H9 (cell line): ENCODE results near the gene RBM19. TPM values are rescaled to one million over a fixed set of nuclear protein-coding genes. Genes with fewer than 3 reads are reported as not detected.

Experiments
- DNase-seq: peaks from one replicate; pipeline ENCODE4 v3.0.0-alpha.2; 2017
- H2AFZ ChIP-seq: one replicate; pipeline ENCODE4 v1.6.1; 2013; ENCODE audit warnings: mild to moderate bottlenecking, low read length, control low read depth, moderate library complexity
- H2AK5ac ChIP-seq: 2 replicates; pipeline ENCODE4 v1.6.1; 2013; ENCODE audit warnings: low read length, control low read depth, mixed read lengths; ENCODE audit not compliant: insufficient read length
- H2BK120ac ChIP-seq: one replicate; pipeline ENCODE4 v1.6.1; 2013; ENCODE audit warnings: low read depth, mild to moderate bottlenecking, low read length, control low read depth, inconsistent platforms; ENCODE audit not compliant: poor library complexity, severe bottlenecking
- H2BK12ac ChIP-seq: 2 replicates; pipeline ENCODE4 v1.6.1; 2013; ENCODE audit warnings: low read length, control low read depth, mixed read lengths, low read depth; ENCODE audit not compliant: insufficient read length
- H2BK15ac ChIP-seq: 2 replicates; pipeline ENCODE4 v1.6.1; 2013; ENCODE audit warnings: low read depth, low read length, control low read depth
- H2BK20ac ChIP-seq: one replicate; pipeline ENCODE4 v1.6.1; 2013; ENCODE audit warnings: low read depth, mild to moderate bottlenecking, low read length, control low read depth, inconsistent platforms; ENCODE audit not compliant: poor library complexity, severe bottlenecking
- H2BK5ac ChIP-seq: 2 replicates; pipeline ENCODE4 v1.6.1; 2013; ENCODE audit warnings: low read length, control low read depth, mixed read lengths; ENCODE audit not compliant: insufficient read length
- H3K14ac ChIP-seq: 2 replicates; pipeline ENCODE4 v1.6.1; 2013; ENCODE audit warnings: low read length, control low read depth; ENCODE audit not compliant: insufficient read depth
- H3K18ac ChIP-seq: 2 replicates; pipeline ENCODE4 v1.6.1; 2013; ENCODE audit warnings: low read depth, mild to moderate bottlenecking, mixed read lengths, low read length, control low read depth; ENCODE audit not compliant: insufficient read length
- H3K23ac ChIP-seq: 2 replicates; pipeline ENCODE4 v1.6.1; 2013; ENCODE audit warnings: low read length, control low read depth, mixed read lengths, low read depth; ENCODE audit not compliant: insufficient read length
- H3K23me2 ChIP-seq: 2 replicates; pipeline ENCODE4 v1.6.1; 2013; ENCODE audit warnings: low read depth, mild to moderate bottlenecking, mixed read lengths, low read length, control low read depth; ENCODE audit not compliant: insufficient read length, poor library complexity, severe bottlenecking
- H3K27ac ChIP-seq: 2 replicates; pipeline ENCODE4 v1.5.1; 2013; ENCODE audit warnings: low read length, control low read depth, mixed read lengths, low read depth; ENCODE audit not compliant: insufficient read length
- H3K27me3 ChIP-seq: 2 replicates; pipeline ENCODE4 v1.6.1; 2013; ENCODE audit warnings: low read length, control low read depth, inconsistent platforms; ENCODE audit not compliant: insufficient read depth
- H3K4ac ChIP-seq: 2 replicates; pipeline ENCODE4 v1.6.1; 2013; ENCODE audit warnings: low read depth, mild to moderate bottlenecking, control low read depth, inconsistent platforms, low read length, moderate library complexity
- H3K4me1 ChIP-seq: 2 replicates; pipeline ENCODE4 v1.6.1; 2013; ENCODE audit warnings: low read length, control low read depth, inconsistent platforms; ENCODE audit not compliant: insufficient read depth
- H3K4me2 ChIP-seq: 2 replicates; pipeline ENCODE4 v1.6.1; 2013; ENCODE audit warnings: low read length, control low read depth, mixed read lengths; ENCODE audit not compliant: insufficient read length, insufficient read depth
- H3K56ac ChIP-seq: 2 replicates; pipeline ENCODE4 v1.6.1; 2013; ENCODE audit warnings: low read depth, mild to moderate bottlenecking, mixed read lengths, low read length, control low read depth; ENCODE audit not compliant: insufficient read length
- H3K79me1 ChIP-seq: 2 replicates; pipeline ENCODE4 v1.6.1; 2013; ENCODE audit warnings: low read depth, mild to moderate bottlenecking, moderate library complexity, low read length, control low read depth, inconsistent platforms; ENCODE audit not compliant: insufficient read depth, poor library complexity, severe bottlenecking
- H3K79me2 ChIP-seq: 2 replicates; pipeline ENCODE4 v1.6.1; 2013; ENCODE audit warnings: low read length, control low read depth, inconsistent platforms; ENCODE audit not compliant: insufficient read depth
- H3K9ac ChIP-seq: 2 replicates; pipeline ENCODE4 v1.6.1; 2013; ENCODE audit warnings: low read length, control low read depth, mixed read lengths; ENCODE audit not compliant: insufficient read length; ENCODE audit errors: extremely low read depth
- H3K9me3 ChIP-seq: one replicate; pipeline ENCODE4 v1.6.1; 2013; ENCODE audit warnings: low read depth, low read length, inconsistent platforms; ENCODE audit not compliant: control insufficient read depth
- H3T11ph ChIP-seq: one replicate; pipeline ENCODE4 v1.6.1; 2013; ENCODE audit warnings: mild to moderate bottlenecking, low read length, control low read depth, inconsistent platforms
- H4K20me1 ChIP-seq: one replicate; pipeline ENCODE4 v1.6.1; 2013; ENCODE audit not compliant: control insufficient read depth, insufficient read length, insufficient read depth
- H4K5ac ChIP-seq: 2 replicates; pipeline ENCODE4 v1.6.1; 2013; ENCODE audit warnings: low read depth, mild to moderate bottlenecking, mixed read lengths, low read length, control low read depth; ENCODE audit not compliant: insufficient read length
- H4K8ac ChIP-seq: replicated peaks from 2 replicates; pipeline ENCODE4 v1.6.1; 2013; ENCODE audit warnings: low read length, control low read depth, mixed read lengths, low read depth; ENCODE audit not compliant: insufficient read length
- H4K91ac ChIP-seq: 2 replicates; pipeline ENCODE4 v1.6.1; 2013; ENCODE audit warnings: low read depth, mild to moderate bottlenecking, moderate library complexity, mixed read lengths, low read length, control low read depth; ENCODE audit not compliant: insufficient read length
- H3K27ac Mint-ChIP-seq, 3 experiments: 2 replicates in 2 of 3; 3 replicates in 1 of 3; pipeline ENCODE4 v1.8.0; 2020 to 2021; ENCODE audit warnings: mixed read lengths in 3 of 3, mild to moderate bottlenecking in 1 of 3, moderate library complexity in 1 of 3
- H3K27me3 Mint-ChIP-seq: 2 replicates; pipeline ENCODE4 v1.8.0; 2021; ENCODE audit warnings: low read depth, mild to moderate bottlenecking, moderate library complexity, mixed read lengths
- H3K36me3 Mint-ChIP-seq, 3 experiments: 2 replicates in 2 of 3; 3 replicates in 1 of 3; pipeline ENCODE4 v1.8.0; 2020 to 2021; ENCODE audit warnings: low read depth in 3 of 3, mixed read lengths in 3 of 3; ENCODE audit not compliant: insufficient read depth in 1 of 3
- H3K4me1 Mint-ChIP-seq, 2 experiments: 2 replicates each; pipeline ENCODE4 v1.8.0; 2020; ENCODE audit warnings: mixed read lengths in 2 of 2
- H3K4me3 Mint-ChIP-seq, 2 experiments: 2 replicates in 1 of 2; 3 replicates in 1 of 2; pipeline ENCODE4 v1.8.0; 2020 to 2021; ENCODE audit warnings: mild to moderate bottlenecking in 2 of 2, mixed read lengths in 2 of 2, moderate library complexity in 1 of 2
- H3K9me3 Mint-ChIP-seq, 2 experiments: 2 replicates in 1 of 2; 3 replicates in 1 of 2; pipeline ENCODE4 v1.8.0; 2020; ENCODE audit warnings: mild to moderate bottlenecking in 2 of 2, mixed read lengths in 2 of 2, moderate library complexity in 1 of 2
- WGBS: extraction: QIAGEN DNeasy Blood & Tissue Kit; methylation state at CpG from one replicate; pipeline ENCODE4 v1.1.7; 2013; ENCODE audit warnings: missing lambda C conversion rate, low lambda C conversion rate, mixed read lengths; ENCODE audit not compliant: insufficient read length; ENCODE audit errors: extremely low coverage; 5-methylcytosine and 5-hydroxymethylcytosine counted together
- total RNA-seq: library from RNA; stranded (reverse); gene quantifications from 2 replicates; pipeline ENCODE4 v1.2.1, GENCODE V29; 2021
- TF ChIP-seq, protein P1 (sequence below): fragments of 200-600 bp; sonication (generic); conservative IDR thresholded peaks from 3 replicates; pipeline ENCODE4 v1.8.0; 2021; ENCODE audit warnings: antibody characterized with exemption, mild to moderate bottlenecking

RBM19 gene
- total RNA-seq, 1 experiment from 2014 or later: 32.2 TPM

DNA sequence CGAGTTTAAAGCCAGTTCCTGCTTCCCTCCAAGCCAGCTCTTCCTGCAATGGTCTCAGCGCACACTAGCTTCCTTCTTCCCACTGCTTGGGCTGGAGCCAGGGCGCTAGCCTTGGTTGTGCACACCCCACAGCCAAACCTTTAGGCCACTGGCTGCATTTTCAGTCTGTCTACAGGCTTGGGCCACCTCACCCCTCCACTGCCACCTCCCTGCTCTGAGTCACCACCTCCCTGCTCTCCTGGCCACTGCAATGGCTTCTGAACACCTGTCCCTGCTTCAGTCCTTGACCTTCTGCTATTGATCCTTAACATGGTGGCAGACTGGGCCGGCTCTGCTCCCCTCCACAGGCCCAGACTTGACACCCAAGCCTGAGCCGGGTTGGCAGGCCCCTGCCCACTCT is 151.1 kb downstream of the RBM19 start:
- H3K9ac ChIP-seq: no peak overlapping the region
- no peak overlapping the region for H2BK12ac ChIP-seq
- no peaks in the 10 kb centered on the region for H3K9me3 ChIP-seq
- H4K91ac ChIP-seq: no peak overlapping the region
- peaks cover 11 to 21% of the 10 kb centered on the region in 2 experiments for H3K4me1 Mint-ChIP-seq
- no peak overlapping the region for H2BK5ac ChIP-seq
- H4K5ac ChIP-seq: no peak overlapping the region
- no peak overlapping the region for H2AK5ac ChIP-seq
- no peak overlapping the region for H4K8ac ChIP-seq
- no peaks in the 10 kb centered on the region for H3K79me2 ChIP-seq
- no peak overlapping the region for H3K4me2 ChIP-seq
- H3K18ac ChIP-seq: no peak overlapping the region
- H3K9me3 Mint-ChIP-seq: no peaks in the 10 kb centered on the region; a peak in 1 of 5 replicates
- peak overlapping the region in 1 of 3 experiments; percentile 70; a peak in 1 of 7 replicates for H3K27ac Mint-ChIP-seq
- H2AFZ ChIP-seq: no peak overlapping the region
- no peak overlapping the region for H2BK20ac ChIP-seq
- no peak overlapping the region for H3K56ac ChIP-seq
- H3K14ac ChIP-seq: no peak overlapping the region
- H3K27me3 Mint-ChIP-seq: no peaks in the 10 kb centered on the region; the same call in none of the 2 replicates
- no peak overlapping the region for H3K27ac ChIP-seq
- H3K36me3 Mint-ChIP-seq: peaks cover 0 to 8% (median 4%) of the 10 kb centered on the region in 3 experiments; a peak in 5 of 7 replicates
- WGBS: no CpG with 5 or more reads among the region's 5 CpGs
- H4K20me1 ChIP-seq: no peaks in the 10 kb centered on the region
- no peak overlapping the region for H3K4ac ChIP-seq
- H3T11ph ChIP-seq: no peak overlapping the region
- no peaks in the 10 kb centered on the region for H3K27me3 ChIP-seq
- no peaks in the 10 kb centered on the region for H3K23me2 ChIP-seq
- TF ChIP-seq, protein P1, sequence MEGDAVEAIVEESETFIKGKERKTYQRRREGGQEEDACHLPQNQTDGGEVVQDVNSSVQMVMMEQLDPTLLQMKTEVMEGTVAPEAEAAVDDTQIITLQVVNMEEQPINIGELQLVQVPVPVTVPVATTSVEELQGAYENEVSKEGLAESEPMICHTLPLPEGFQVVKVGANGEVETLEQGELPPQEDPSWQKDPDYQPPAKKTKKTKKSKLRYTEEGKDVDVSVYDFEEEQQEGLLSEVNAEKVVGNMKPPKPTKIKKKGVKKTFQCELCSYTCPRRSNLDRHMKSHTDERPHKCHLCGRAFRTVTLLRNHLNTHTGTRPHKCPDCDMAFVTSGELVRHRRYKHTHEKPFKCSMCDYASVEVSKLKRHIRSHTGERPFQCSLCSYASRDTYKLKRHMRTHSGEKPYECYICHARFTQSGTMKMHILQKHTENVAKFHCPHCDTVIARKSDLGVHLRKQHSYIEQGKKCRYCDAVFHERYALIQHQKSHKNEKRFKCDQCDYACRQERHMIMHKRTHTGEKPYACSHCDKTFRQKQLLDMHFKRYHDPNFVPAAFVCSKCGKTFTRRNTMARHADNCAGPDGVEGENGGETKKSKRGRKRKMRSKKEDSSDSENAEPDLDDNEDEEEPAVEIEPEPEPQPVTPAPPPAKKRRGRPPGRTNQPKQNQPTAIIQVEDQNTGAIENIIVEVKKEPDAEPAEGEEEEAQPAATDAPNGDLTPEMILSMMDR: no peak
- no peak for DNase-seq
- H3K4me1 ChIP-seq: no peaks in the 10 kb centered on the region
- H3K23ac ChIP-seq: no peak overlapping the region
- no peak overlapping the region for H2BK15ac ChIP-seq
- no peaks in the 10 kb centered on the region for H3K79me1 ChIP-seq
- no peak overlapping the region for H3K4me3 Mint-ChIP-seq
- H2BK120ac ChIP-seq: no peak overlapping the region
